Neutrophil (primary cell): Measurements from ENCODE around the gene ADCY1.
"Not testable (repeated sequence)": the region's sequence is repeated elsewhere in the genome, so short reads cannot be mapped to it uniquely, and the experiment has no call there.

Experiments
- H3K27ac ChIP-seq: fragments of 200-600 bp; sonication (generic); 2 replicates; pipeline ENCODE4 v1.5.1; 2016; ENCODE audit warnings: mild to moderate bottlenecking, moderate library complexity
- H3K27me3 ChIP-seq: fragments of 200-600 bp; sonication (generic); 2 replicates; pipeline ENCODE4 v1.6.0; 2016; ENCODE audit warnings: mild to moderate bottlenecking
- H3K36me3 ChIP-seq: fragments of 200-600 bp; sonication (generic); 2 replicates; pipeline ENCODE4 v1.5.1; 2017
- H3K4me1 ChIP-seq, 2 experiments: fragments of 200-600 bp in 1 of 2; sonication (generic) in 1 of 2; 1 replicate in 1 of 2; 2 replicates in 1 of 2; pipeline versions ENCODE4 v1.5.1 to v1.6.1; 2013 to 2016; ENCODE audit warnings: low read depth in 1 of 2, low read length in 1 of 2, mild to moderate bottlenecking in 1 of 2, moderate library complexity in 1 of 2; ENCODE audit not compliant: control insufficient read depth in 1 of 2, insufficient read depth in 1 of 2
- H3K4me3 ChIP-seq, 2 experiments: fragments of 200-600 bp in 1 of 2; sonication (generic) in 1 of 2; 1 replicate in 1 of 2; 2 replicates in 1 of 2; pipeline ENCODE4 v1.5.1; 2013 to 2016; ENCODE audit warnings: low read depth in 1 of 2, low read length in 1 of 2, mild to moderate bottlenecking in 1 of 2, moderate library complexity in 1 of 2
- H3K9me3 ChIP-seq: fragments of 200-600 bp; sonication (generic); 2 replicates; pipeline ENCODE4 v1.5.1; 2016
- CTCF ChIP-seq: fragments of 200-600 bp; sonication (generic); IDR thresholded peaks from 2 replicates; pipeline ENCODE4 v1.5.1; 2016; ENCODE audit warnings: antibody characterized with exemption

ADCY1 gene

GRCh38 chr7:45573661-45574415 is at the start of gene ADCY1:
TSS of gene ADCY1 (plus strand) at chr7:45574368. CDS start at chr7:45574544, 176 bp downstream.
- no peaks in the 10 kb centered on the region for H3K4me1 ChIP-seq
- H3K27ac ChIP-seq = no peak within 1 kb of the TSS
- no peak for TF ChIP-seq CTCF
- no peaks in the 10 kb centered on the region for H3K36me3 ChIP-seq
- H3K9me3 ChIP-seq = no peaks in the 10 kb centered on the region
- H3K27me3 ChIP-seq = peaks cover 84% of the 10 kb centered on the region
- no peak within 1 kb of the TSS for H3K4me3 ChIP-seq

GRCh38 chr7:45524445-45524844 is 49.7 kb upstream of the ADCY1 start:
- Histone ChIP-seq H3K4me3 (no peak overlapping the region), H3K27ac (no peak overlapping the region), H3K4me1 (no peaks in the 10 kb centered on the region), H3K27me3 (no peaks in the 10 kb centered on the region), H3K9me3 (no peaks in the 10 kb centered on the region), H3K36me3 (no peaks in the 10 kb centered on the region)
- no peak for TF ChIP-seq CTCF

- no peak for TF ChIP-seq CTCF
- Histone ChIP-seq H3K27ac (no peak overlapping the region), H3K4me1 (no peaks in the 10 kb centered on the region), H3K9me3 (no peaks in the 10 kb centered on the region), H3K27me3 (no peaks in the 10 kb centered on the region), H3K4me3 (no peak overlapping the region), H3K36me3 (no peaks in the 10 kb centered on the region)
Measured at GRCh38 chr7:45525057-45525456, 49.1 kb upstream of the ADCY1 start.

GRCh38 chr7:45543473-45543872 is 30.7 kb upstream of the ADCY1 start:
- no peak for TF ChIP-seq CTCF
- Histone ChIP-seq H3K36me3 (no peaks in the 10 kb centered on the region), H3K27me3 (no peaks in the 10 kb centered on the region), H3K4me3 (no peak overlapping the region), H3K27ac (no peak overlapping the region), H3K4me1 (no peaks in the 10 kb centered on the region), H3K9me3 (no peaks in the 10 kb centered on the region)

- H3K27ac ChIP-seq, H3K27me3 ChIP-seq, H3K4me3 ChIP-seq, H3K36me3 ChIP-seq, H3K4me1 ChIP-seq, H3K9me3 ChIP-seq: not testable (repeated sequence)
Measured at GRCh38 chr7:45545105-45545710, 29.0 kb upstream of the ADCY1 start.

- not testable (repeated sequence) for H3K36me3 ChIP-seq, H3K27ac ChIP-seq, H3K27me3 ChIP-seq, H3K4me1 ChIP-seq, H3K9me3 ChIP-seq, H3K4me3 ChIP-seq
Measured at GRCh38 chr7:45548917-45549316, 25.3 kb upstream of the ADCY1 start.
